Nephron progenitor cell (in vitro differentiated cells): ENCODE measurements around the gene GLTPD2.

Experiments
- DNase-seq: peaks from one replicate; pipeline ENCODE4 v3.0.0; 2021
- H3K27ac Mint-ChIP-seq: 2 replicates; pipeline ENCODE4 v1.8.0; 2021; ENCODE audit warnings: mild to moderate bottlenecking, moderate library complexity, mixed read lengths
- H3K27me3 Mint-ChIP-seq: 2 replicates; pipeline ENCODE4 v1.8.0; 2021; ENCODE audit warnings: mild to moderate bottlenecking, low read depth, mixed read lengths; ENCODE audit not compliant: poor library complexity
- H3K36me3 Mint-ChIP-seq: 2 replicates; pipeline ENCODE4 v1.8.0; 2021; ENCODE audit warnings: low read depth, mixed read lengths
- H3K4me1 Mint-ChIP-seq: 2 replicates; pipeline ENCODE4 v1.8.0; 2021; ENCODE audit warnings: mixed read lengths
- H3K4me3 Mint-ChIP-seq: 2 replicates; pipeline ENCODE4 v1.8.0; 2021; ENCODE audit warnings: mild to moderate bottlenecking, moderate library complexity, mixed read lengths
- H3K9me3 Mint-ChIP-seq: 2 replicates; pipeline ENCODE4 v1.8.0; 2021; ENCODE audit warnings: mild to moderate bottlenecking, moderate library complexity, mixed read lengths
- CTCF ChIP-seq: fragments of 200-600 bp; sonication (generic); IDR thresholded peaks from 2 replicates; pipeline ENCODE4 v1.5.0; 2021; ENCODE audit warnings: antibody characterized with exemption

The GLTPD2 gene

GRCh38 chr17:4747847-4748246, 40.9 kb upstream of the GLTPD2 start:
- Mint-ChIP-seq H3K4me3 (no peak overlapping the region), H3K36me3 (no peaks in the 10 kb centered on the region), H3K27me3 (peaks cover 100% of the 10 kb centered on the region), H3K27ac (no peak overlapping the region), H3K9me3 (peaks cover 5% of the 10 kb centered on the region), H3K4me1 (peaks cover 17% of the 10 kb centered on the region)
- no peak for TF ChIP-seq CTCF
- DNase-seq: no peak

GRCh38 chr17:4748686-4749085, 40.1 kb upstream of the GLTPD2 start:
- Mint-ChIP-seq H3K4me3 (no peak overlapping the region), H3K4me1 (peaks cover 17% of the 10 kb centered on the region), H3K27me3 (peaks cover 100% of the 10 kb centered on the region), H3K36me3 (no peaks in the 10 kb centered on the region), H3K27ac (no peak overlapping the region), H3K9me3 (peaks cover 5% of the 10 kb centered on the region)
- no peak for DNase-seq
- no peak for TF ChIP-seq CTCF

- Mint-ChIP-seq H3K36me3 (no peaks in the 10 kb centered on the region), H3K9me3 (peaks cover 5% of the 10 kb centered on the region), H3K4me3 (no peak overlapping the region), H3K27ac (no peak overlapping the region), H3K4me1 (peaks cover 10% of the 10 kb centered on the region), H3K27me3 (peaks cover 97% of the 10 kb centered on the region)
- no peak for DNase-seq
- no peak for TF ChIP-seq CTCF
Observed at GRCh38 chr17:4750606-4751005, 38.2 kb upstream of the GLTPD2 start.

- H3K27me3 Mint-ChIP-seq: peaks cover 93% of the 10 kb centered on the region
- H3K9me3 Mint-ChIP-seq: peaks cover 5% of the 10 kb centered on the region
- no peaks in the 10 kb centered on the region for H3K4me1 Mint-ChIP-seq
- no peak for TF ChIP-seq CTCF
- no peaks in the 10 kb centered on the region for H3K36me3 Mint-ChIP-seq
- no peak overlapping the region for H3K4me3 Mint-ChIP-seq
- H3K27ac Mint-ChIP-seq: no peak overlapping the region
- no peak for DNase-seq
Observed at GRCh38 chr17:4751932-4752331, 36.8 kb upstream of the GLTPD2 start.

- no peak overlapping the region for H3K4me3 Mint-ChIP-seq
- no peak for DNase-seq
- H3K4me1 Mint-ChIP-seq: no peaks in the 10 kb centered on the region
- no peaks in the 10 kb centered on the region for H3K36me3 Mint-ChIP-seq
- H3K27me3 Mint-ChIP-seq: peaks cover 93% of the 10 kb centered on the region
- no peak for TF ChIP-seq CTCF
- H3K9me3 Mint-ChIP-seq: no peaks in the 10 kb centered on the region
- no peak overlapping the region for H3K27ac Mint-ChIP-seq
Observed at GRCh38 chr17:4753392-4753791, 35.4 kb upstream of the GLTPD2 start.

- no peak for DNase-seq
- peaks cover 5% of the 10 kb centered on the region for H3K4me1 Mint-ChIP-seq
- H3K9me3 Mint-ChIP-seq: no peaks in the 10 kb centered on the region
- no peak for TF ChIP-seq CTCF
- H3K27me3 Mint-ChIP-seq: peaks cover 40% of the 10 kb centered on the region
- no peak overlapping the region for H3K27ac Mint-ChIP-seq
- no peaks in the 10 kb centered on the region for H3K36me3 Mint-ChIP-seq
- no peak overlapping the region for H3K4me3 Mint-ChIP-seq
Observed at GRCh38 chr17:4759776-4760236, 29.0 kb upstream of the GLTPD2 start.
